K562 (cell line): ENCODE measurements around the gene CRYZL1.

ENCODE experiments used
- ATF1 ChIP-seq, 2 experiments: fragments of 450-650 bp in 1 of 2; IDR thresholded peaks; 2 replicates each; pipeline ENCODE4 v1.6.1; 2016; ENCODE audit warnings: missing compliant biosample characterization in 1 of 2, missing genetic modification characterization in 1 of 2
- TEAD4 ChIP-seq, 2 experiments: sonication (generic) in 1 of 2; formaldehyde crosslinking in 1 of 2; IDR thresholded peaks; 2 replicates each; pipeline versions ENCODE4 v1.6.1 to v1.8.0; 2012 to 2022; ENCODE audit warnings: borderline replicate concordance in 1 of 2, inconsistent platforms in 1 of 2, low read length in 1 of 2, mild to moderate bottlenecking in 1 of 2, missing genetic modification reagents in 1 of 2

DNA sequence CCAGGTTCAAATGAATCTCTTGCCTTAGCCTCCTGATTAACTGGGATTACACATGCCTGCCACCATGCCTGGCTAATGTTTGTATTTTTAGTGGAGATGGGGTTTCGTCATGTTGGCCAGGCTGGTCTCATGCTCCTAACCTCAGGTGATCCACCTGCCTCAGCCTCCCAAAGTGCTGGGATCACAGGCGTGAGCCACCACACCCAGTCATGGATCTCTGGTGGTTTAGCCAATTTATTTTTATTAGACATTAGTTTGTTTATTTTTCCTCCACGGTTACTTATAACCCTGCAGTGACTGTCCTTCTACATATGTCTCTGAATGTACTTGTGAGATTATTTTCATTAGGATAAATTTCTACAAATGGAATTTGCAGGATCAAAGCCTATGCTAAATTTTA lies 6.0 kb upstream of the CRYZL1 start:
- TF ChIP-seq TEAD4 (IDR thresholded peaks at IDR 0.05; ENCODE audit: low read length): no peak
- TF ChIP-seq TEAD4 (CRISPR knock-in tag; IDR thresholded peaks at IDR 0.05; ENCODE audit: borderline replicate concordance): no peak
- TF ChIP-seq ATF1 (CRISPR knock-in tag; IDR thresholded peaks at IDR 0.05): no peak
- no peak for TF ChIP-seq ATF1 (tag; IDR thresholded peaks at IDR 0.05)
